BLaER1 treated with 17β-estradiol and CSF1 and Interleukin-3, amounts not matched to agents 10 nM and 100 nM (cell line): ENCODE results near the gene ZNF575.

ENCODE experiments used
- H3K27ac ChIP-seq, 11 experiments: shearing (Covaris generic); formaldehyde crosslinking; 2 replicates each; pipeline ENCODE4 v1.8.1; 2022
- H3K27me3 ChIP-seq, 11 experiments: shearing (Covaris generic); formaldehyde crosslinking; 2 replicates each; pipeline ENCODE4 v1.8.1; 2022
- H3K36me3 ChIP-seq, 11 experiments: shearing (Covaris generic); formaldehyde crosslinking; 2 replicates each; pipeline ENCODE4 v1.8.1; 2022
- H3K4me1 ChIP-seq, 10 experiments: shearing (Covaris generic); formaldehyde crosslinking; 2 replicates each; pipeline ENCODE4 v1.8.1; 2022
- H3K4me2 ChIP-seq, 11 experiments: shearing (Covaris generic); formaldehyde crosslinking; 2 replicates each; pipeline ENCODE4 v1.8.1; 2022
- H3K4me3 ChIP-seq, 10 experiments: shearing (Covaris generic); formaldehyde crosslinking; 2 replicates each; pipeline ENCODE4 v1.8.1; 2022
- H3K9ac ChIP-seq, 11 experiments: shearing (Covaris generic); formaldehyde crosslinking; 2 replicates each; pipeline ENCODE4 v1.8.1; 2022
- H3K9me3 ChIP-seq, 11 experiments: shearing (Covaris generic); formaldehyde crosslinking; replicated peaks in 1 of 11; 2 replicates each; pipeline ENCODE4 v1.8.1; 2022
- H4K20me1 ChIP-seq, 11 experiments: shearing (Covaris generic); formaldehyde crosslinking; 2 replicates each; pipeline ENCODE4 v1.8.1; 2022
- Cebpa-rat ChIP-seq, 11 experiments: shearing (Covaris generic); IDR thresholded peaks; 2 replicates each; pipeline ENCODE4 v1.8.1; 2022

ZNF575 gene

DNA sequence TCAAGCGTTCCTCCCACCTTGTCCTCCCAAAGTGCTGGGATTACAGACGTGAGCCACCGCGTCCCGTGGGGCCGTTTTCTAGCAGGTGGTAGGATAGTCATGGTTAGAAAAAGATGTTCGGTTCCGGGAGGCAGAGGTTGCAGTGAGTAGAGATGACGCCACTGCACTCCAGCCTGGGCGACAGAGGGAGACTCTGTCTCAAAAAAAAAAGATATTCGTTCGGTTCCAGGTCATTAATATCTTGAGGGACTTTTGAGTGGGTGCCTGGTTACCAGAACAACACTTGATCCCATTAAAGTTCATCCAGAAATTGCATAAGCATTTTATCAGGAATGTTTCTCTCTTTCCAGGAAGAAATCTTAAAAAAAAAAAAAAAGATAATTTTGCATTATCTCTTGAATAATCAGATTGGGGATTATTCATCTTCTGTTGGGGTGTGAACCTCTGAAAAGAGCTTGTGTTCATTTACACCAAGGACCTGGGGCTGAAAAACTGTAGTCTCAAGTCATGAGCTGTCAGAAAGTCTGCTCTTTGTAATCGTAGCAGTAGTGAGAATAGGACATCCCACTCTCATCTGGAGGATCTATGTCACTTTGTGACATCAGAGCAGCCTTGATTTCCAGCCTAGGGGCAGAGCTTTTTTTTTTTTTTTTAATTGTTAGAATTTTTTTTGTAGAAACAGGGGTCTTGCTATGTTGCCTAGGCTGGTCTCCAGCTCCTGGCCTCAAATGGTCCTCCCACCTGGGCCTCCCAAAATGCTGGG is 4.9 kb upstream of the ZNF575 start:
- Histone ChIP-seq H4K20me1 (peaks cover 0 to 37% (median 16%) of the 10 kb centered on the region in 11 experiments; a peak in 18 of 22 replicates), H3K4me2 (peak overlapping the region; percentile 75 to 97 (median 93)), H3K27ac (peak overlapping the region; percentile 64 to 92 (median 86); a peak in 20 of 22 replicates), H3K9ac (peak overlapping the region; percentile 83 to 93 (median 88); a peak in 21 of 22 replicates), H3K4me3 (peak overlapping the region; percentile 90 to 99 (median 92); a peak in 19 of 20 replicates), H3K36me3 (peaks cover 2 to 19% (median 10%) of the 10 kb centered on the region in 11 experiments; a peak in 15 of 22 replicates), H3K9me3 (no peaks in the 10 kb centered on the region), H3K4me1 (peaks cover 43 to 59% (median 53%) of the 10 kb centered on the region in 10 experiments), H3K27me3 (no peaks in the 10 kb centered on the region)
- TF ChIP-seq Cebpa-rat (IDR thresholded peaks at IDR 0.05) = no peak

DNA sequence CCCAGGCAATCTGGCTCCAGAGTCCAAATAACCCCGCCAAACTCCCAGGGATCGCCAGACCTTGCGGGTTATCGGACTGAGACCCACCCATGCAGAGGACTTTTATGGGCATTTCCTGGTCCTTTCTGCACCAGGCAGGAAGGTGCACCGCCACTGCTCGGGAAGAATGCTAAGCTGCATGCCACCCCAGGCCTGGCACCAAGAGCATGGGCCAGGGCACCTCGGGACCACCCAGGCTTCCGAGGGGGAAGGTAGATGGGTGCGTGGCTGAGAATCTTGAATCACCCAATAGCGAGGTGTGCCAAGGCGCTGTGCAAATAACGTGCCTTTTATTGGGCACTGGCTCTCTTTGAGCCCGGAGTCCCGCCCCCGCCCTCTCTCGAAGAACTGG is 422 bp upstream of the ZNF575 start:
- H3K27ac ChIP-seq = peak overlapping the region; percentile 10 to 85 (median 81); a peak in 21 of 22 replicates
- peak overlapping the region; percentile 59 to 73 (median 68) for H3K4me3 ChIP-seq
- no peak for TF ChIP-seq Cebpa-rat (IDR thresholded peaks at IDR 0.05)
- H4K20me1 ChIP-seq = peaks cover 0 to 7% (median 0%) of the 10 kb centered on the region in 11 experiments; a peak in 3 of 22 replicates
- peaks cover 3 to 21% (median 15%) of the 10 kb centered on the region in 11 experiments for H3K36me3 ChIP-seq
- H3K4me2 ChIP-seq = peak overlapping the region; percentile 91 to 99 (median 96)
- no peaks in the 10 kb centered on the region for H3K9me3 ChIP-seq
- H3K4me1 ChIP-seq = peaks cover 21 to 47% (median 41%) of the 10 kb centered on the region in 10 experiments
- no peaks in the 10 kb centered on the region for H3K27me3 ChIP-seq
- H3K9ac ChIP-seq = peak overlapping the region; percentile 62 to 82 (median 76); a peak in 21 of 22 replicates

- no peaks in the 10 kb centered on the region for H3K27me3 ChIP-seq
- H3K4me1 ChIP-seq = peaks cover 12 to 36% (median 30%) of the 10 kb centered on the region in 10 experiments
- TF ChIP-seq Cebpa-rat (IDR thresholded peaks at IDR 0.05) = peak in 4 of 11 experiments; percentile 39 to 55 (median 46); a peak in 4 of 22 replicates
- peak overlapping the region; percentile 59 to 73 (median 68) for H3K4me3 ChIP-seq
- H3K27ac ChIP-seq = peak overlapping the region; percentile 45 to 85 (median 81); a peak in 21 of 22 replicates
- H4K20me1 ChIP-seq = peaks cover 0 to 7% (median 0%) of the 10 kb centered on the region in 11 experiments; a peak in 3 of 22 replicates
- peaks cover 1 to 8% (median 3%) of the 10 kb centered on the region in 11 experiments; a peak in 20 of 22 replicates for H3K9me3 ChIP-seq
- H3K4me2 ChIP-seq = peak overlapping the region; percentile 91 to 99 (median 96)
- H3K9ac ChIP-seq = peak overlapping the region; percentile 65 to 82 (median 76); a peak in 21 of 22 replicates
- peaks cover 14 to 32% (median 27%) of the 10 kb centered on the region in 11 experiments for H3K36me3 ChIP-seq
Measured at GRCh38 chr19:43533546-43534304, 737 bp downstream of the ZNF575 start.

DNA sequence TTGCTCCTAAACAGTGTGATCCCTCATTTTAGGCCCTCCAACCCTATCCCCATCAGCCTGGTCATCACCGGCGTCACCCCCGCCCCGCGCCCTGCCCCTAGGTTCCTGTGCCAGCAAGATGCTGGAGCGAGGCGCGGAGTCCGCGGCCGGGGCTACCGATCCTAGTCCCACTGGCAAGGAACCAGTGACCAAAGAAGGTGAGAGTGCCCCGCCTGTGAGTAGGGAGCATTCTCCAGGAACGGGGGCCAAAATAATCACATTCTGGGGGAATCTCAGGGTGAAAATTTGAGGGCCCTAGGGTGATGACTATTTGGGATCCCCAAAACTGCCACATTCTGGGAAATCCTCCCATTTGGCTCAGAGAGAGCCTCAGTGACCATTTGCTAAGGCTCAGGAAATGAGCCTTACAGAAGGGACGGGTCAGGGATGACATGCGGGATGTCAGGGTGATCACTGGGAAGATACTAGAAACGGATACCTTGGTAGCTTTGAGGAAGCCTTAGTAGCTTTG is 1.4 kb downstream of the ZNF575 start:
- peak overlapping the region in 2 of 11 experiments; percentile 8 to 20; a peak in 3 of 22 replicates for H3K9ac ChIP-seq
- peak overlapping the region in 6 of 11 experiments; percentile 5 to 83 (median 22); a peak in 8 of 22 replicates for H3K27ac ChIP-seq
- no peak for TF ChIP-seq Cebpa-rat (IDR thresholded peaks at IDR 0.05)

DNA sequence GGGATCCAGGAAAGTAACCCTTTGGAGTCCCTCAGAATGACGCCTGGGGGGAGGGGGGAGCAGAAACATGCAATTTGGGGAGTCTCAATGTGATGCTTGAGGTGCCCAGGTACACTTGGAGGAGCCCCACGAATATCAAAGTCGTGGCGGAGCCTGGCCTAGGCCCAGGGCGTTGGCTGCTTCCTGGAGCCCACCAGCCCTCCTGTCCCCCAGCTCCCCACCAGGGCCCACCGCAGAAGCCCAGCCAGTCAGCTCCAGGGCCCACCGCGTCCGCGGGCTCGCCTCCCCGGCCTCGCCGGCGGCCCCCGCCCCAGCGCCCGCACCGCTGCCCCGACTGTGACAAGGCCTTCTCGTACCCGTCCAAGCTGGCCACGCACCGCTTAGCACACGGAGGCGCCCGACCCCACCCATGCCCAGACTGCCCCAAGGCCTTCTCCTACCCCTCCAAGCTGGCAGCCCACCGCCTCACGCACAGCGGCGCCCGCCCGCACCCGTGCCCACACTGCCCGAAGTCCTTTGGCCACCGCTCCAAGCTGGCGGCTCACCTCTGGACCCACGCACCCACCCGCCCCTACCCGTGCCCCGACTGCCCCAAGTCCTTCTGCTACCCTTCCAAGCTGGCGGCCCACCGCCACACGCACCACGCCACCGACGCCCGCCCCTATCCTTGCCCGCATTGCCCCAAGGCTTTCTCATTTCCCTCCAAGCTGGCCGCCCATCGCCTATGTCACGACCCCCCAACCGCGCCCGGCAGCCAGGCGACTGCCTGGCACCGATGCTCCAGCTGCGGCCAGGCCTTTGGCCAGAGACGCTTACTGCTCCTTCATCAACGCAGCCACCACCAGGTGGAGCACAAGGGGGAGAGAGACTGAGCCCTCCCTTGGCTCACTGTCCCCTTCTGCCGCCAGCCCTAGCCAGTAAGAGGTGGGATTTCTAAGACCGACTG is 2.1 kb downstream of the ZNF575 start:
- peaks cover 0 to 7% (median 0%) of the 10 kb centered on the region in 11 experiments; a peak in 3 of 22 replicates for H4K20me1 ChIP-seq
- H3K4me2 ChIP-seq = peak overlapping the region in 3 of 11 experiments; percentile 47 to 99 (median 50); a peak in 4 of 22 replicates
- TF ChIP-seq Cebpa-rat (IDR thresholded peaks at IDR 0.05) = no peak
- peaks cover 13 to 19% (median 14%) of the 10 kb centered on the region in 11 experiments for H3K9me3 ChIP-seq
- peaks cover 12 to 36% (median 29%) of the 10 kb centered on the region in 10 experiments for H3K4me1 ChIP-seq
- peak overlapping the region in 2 of 11 experiments; percentile 8 to 20; a peak in 1 of 22 replicates for H3K9ac ChIP-seq
- H3K36me3 ChIP-seq = peaks cover 28 to 46% (median 40%) of the 10 kb centered on the region in 11 experiments
- H3K4me3 ChIP-seq = no peak overlapping the region
- peak overlapping the region in 5 of 11 experiments; percentile 5 to 83 (median 26); a peak in 4 of 22 replicates for H3K27ac ChIP-seq
- H3K27me3 ChIP-seq = no peaks in the 10 kb centered on the region

More for the DNA sequence above, 1.4 kb downstream of the ZNF575 start:
- H3K4me2 ChIP-seq = peak overlapping the region in 9 of 11 experiments; percentile 23 to 99 (median 50); a peak in 14 of 22 replicates
- no peak overlapping the region for H3K4me3 ChIP-seq
- peaks cover 8 to 14% (median 10%) of the 10 kb centered on the region in 11 experiments for H3K9me3 ChIP-seq
- peaks cover 21 to 39% (median 33%) of the 10 kb centered on the region in 11 experiments for H3K36me3 ChIP-seq
- H3K4me1 ChIP-seq = peaks cover 12 to 36% (median 29%) of the 10 kb centered on the region in 10 experiments
- H4K20me1 ChIP-seq = peaks cover 0 to 7% (median 0%) of the 10 kb centered on the region in 11 experiments; a peak in 3 of 22 replicates
- H3K27me3 ChIP-seq = no peaks in the 10 kb centered on the region

GRCh38 chr19:43538922-43539321 is 5.9 kb downstream of the ZNF575 start:
- H3K9me3 ChIP-seq = peaks cover 13 to 19% (median 14%) of the 10 kb centered on the region in 11 experiments
- no peak overlapping the region for H3K4me2 ChIP-seq
- TF ChIP-seq Cebpa-rat (IDR thresholded peaks at IDR 0.05) = no peak
- no peaks in the 10 kb centered on the region for H3K27me3 ChIP-seq
- H3K4me1 ChIP-seq = peaks cover 0 to 13% (median 10%) of the 10 kb centered on the region in 10 experiments; a peak in 16 of 20 replicates
- peaks cover 0 to 3% (median 0%) of the 10 kb centered on the region in 11 experiments; a peak in 3 of 22 replicates for H4K20me1 ChIP-seq
- H3K9ac ChIP-seq = no peak overlapping the region
- H3K4me3 ChIP-seq = no peak overlapping the region
- peaks cover 66 to 84% (median 79%) of the 10 kb centered on the region in 11 experiments for H3K36me3 ChIP-seq
- H3K27ac ChIP-seq = no peak overlapping the region

DNA sequence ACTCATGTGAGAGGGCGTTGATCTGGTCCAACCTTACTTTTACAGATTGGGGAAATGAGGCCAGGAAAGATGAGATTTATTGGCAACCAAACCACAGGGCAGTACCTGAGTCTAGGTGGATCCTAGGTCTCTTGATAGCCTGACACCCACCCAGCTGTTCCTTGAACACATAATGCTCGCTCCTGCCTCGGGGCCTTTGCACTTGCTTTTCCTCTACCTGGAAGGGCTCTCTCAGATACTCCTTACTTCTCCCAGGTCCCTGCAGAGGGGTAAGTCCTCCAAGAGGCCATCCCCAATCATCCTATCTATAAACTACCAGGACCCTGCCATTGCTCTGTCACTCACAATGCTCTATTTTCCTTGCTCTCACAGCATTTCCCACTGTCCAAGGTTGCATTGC is 7.4 kb downstream of the ZNF575 start:
- Histone ChIP-seq H3K4me3 (no peak overlapping the region), H3K9ac (no peak overlapping the region), H3K9me3 (peaks cover 13 to 19% (median 14%) of the 10 kb centered on the region in 11 experiments), H3K36me3 (peaks cover 81 to 99% (median 89%) of the 10 kb centered on the region in 11 experiments), H3K27ac (no peak overlapping the region), H3K4me2 (no peak overlapping the region), H4K20me1 (peaks cover 0 to 1% (median 0%) of the 10 kb centered on the region in 11 experiments; a peak in 2 of 22 replicates), H3K4me1 (peaks cover 0 to 19% (median 17%) of the 10 kb centered on the region in 10 experiments; a peak in 17 of 20 replicates), H3K27me3 (no peaks in the 10 kb centered on the region)
- TF ChIP-seq Cebpa-rat (IDR thresholded peaks at IDR 0.05) = no peak
